ENCODE measurements around the gene SH2B3. TPM values are rescaled to one million over a fixed set of nuclear protein-coding genes. Genes with fewer than 3 reads are reported as not detected.

The SH2B3 gene
- total and polyA plus RNA-seq, 4 donors: 9.6 to 46.0 (median 17.9) TPM

GRCh38 chr12:111445726-111446581 is 40.2 kb downstream of the SH2B3 start:
- Histone ChIP-seq H3K9ac (ENCODE audit: insufficient read depth in 1 of 2, low read length in 2 of 2) (no peak overlapping the region), H3K4me3 (no peak overlapping the region), H3K4me1 (ENCODE audit: control insufficient read depth in 5 of 5, insufficient read depth in 5 of 5, low read length in 5 of 5) (peaks cover 0 to 38% (median 14%) of the 10 kb centered on the region in 5 donors), H3K27ac (ENCODE audit: low read depth in 1 of 2, low read length in 1 of 2) (peak overlapping the region; percentile 14 to 76), H3K27me3 (ENCODE audit: control insufficient read depth in 3 of 3, insufficient read depth in 3 of 3, low read length in 2 of 3) (no peaks in the 10 kb centered on the region), H3K36me3 (ENCODE audit: control insufficient read depth in 4 of 4, insufficient read depth in 4 of 4, low read length in 4 of 4) (peaks cover 11 to 54% (median 27%) of the 10 kb centered on the region in 4 donors), H3K9me3 (ENCODE audit: control insufficient read depth in 4 of 4, insufficient read depth in 3 of 4, low read length in 3 of 4) (no peaks in the 10 kb centered on the region)
- no peak for ATAC-seq (ENCODE audit: insufficient read depth, low FRiP score)
- peak; percentile 49 to 74 (median 50) for DNase-seq
- TF ChIP-seq CTCF (IDR thresholded peaks at IDR 0.05; ENCODE audit: control extremely low read depth, extremely low read depth): no peak
- 18 to 37% methylated on average over 6 of the region's 6 CpGs for WGBS, 2 donors

- WGBS, 2 donors: 84 to 86% methylated on average over 20 of the region's 20 CpGs
- no peak for TF ChIP-seq CTCF (IDR thresholded peaks at IDR 0.05; ENCODE audit: control extremely low read depth, extremely low read depth)
- no peak for ATAC-seq (ENCODE audit: insufficient read depth, low FRiP score)
- H3K36me3 ChIP-seq (ENCODE audit: control insufficient read depth in 4 of 4, insufficient read depth in 4 of 4, low read length in 4 of 4): peaks cover 11 to 54% (median 29%) of the 10 kb centered on the region in 4 donors
- H3K9me3 ChIP-seq (ENCODE audit: control insufficient read depth in 4 of 4, insufficient read depth in 3 of 4, low read length in 3 of 4): no peaks in the 10 kb centered on the region
- H3K9ac ChIP-seq (ENCODE audit: insufficient read depth in 1 of 2, low read length in 2 of 2): no peak overlapping the region
- no peak for DNase-seq
- H3K4me3 ChIP-seq: no peak overlapping the region
- H3K27me3 ChIP-seq (ENCODE audit: control insufficient read depth in 3 of 3, insufficient read depth in 3 of 3, low read length in 2 of 3): no peaks in the 10 kb centered on the region
- H3K27ac ChIP-seq (ENCODE audit: low read depth in 1 of 2, low read length in 1 of 2): peak overlapping the region in 1 of 2 donors; percentile 60
- H3K4me1 ChIP-seq (ENCODE audit: control insufficient read depth in 5 of 5, insufficient read depth in 5 of 5, low read length in 5 of 5): peaks cover 0 to 38% (median 14%) of the 10 kb centered on the region in 5 donors
Measured at GRCh38 chr12:111446631-111447570, 41.2 kb downstream of the SH2B3 start.

- peaks cover 13 to 53% (median 30%) of the 10 kb centered on the region in 4 donors for H3K36me3 ChIP-seq (ENCODE audit: control insufficient read depth in 4 of 4, insufficient read depth in 4 of 4, low read length in 4 of 4)
- WGBS, 2 donors: 91 to 93% methylated on average over 28 of the region's 28 CpGs
- no peak for DNase-seq
Measured at GRCh38 chr12:111447571-111448265, 42.0 kb downstream of the SH2B3 start.

More at GRCh38 chr12:111447571-111448265, 42.0 kb downstream of the SH2B3 start:
- peaks cover 0 to 34% (median 14%) of the 10 kb centered on the region in 5 donors for H3K4me1 ChIP-seq (ENCODE audit: control insufficient read depth in 5 of 5, insufficient read depth in 5 of 5, low read length in 5 of 5)
- no peaks in the 10 kb centered on the region for H3K9me3 ChIP-seq (ENCODE audit: control insufficient read depth in 4 of 4, insufficient read depth in 3 of 4, low read length in 3 of 4)
- no peak overlapping the region for H3K9ac ChIP-seq (ENCODE audit: insufficient read depth in 1 of 2, low read length in 2 of 2)
- H3K4me3 ChIP-seq: no peak overlapping the region
- ATAC-seq (ENCODE audit: insufficient read depth, low FRiP score): no peak
- TF ChIP-seq CTCF (IDR thresholded peaks at IDR 0.05; ENCODE audit: control extremely low read depth, extremely low read depth): no peak
- H3K27ac ChIP-seq (ENCODE audit: low read depth in 1 of 2, low read length in 1 of 2): peak overlapping the region in 1 of 2 donors; percentile 4
- no peaks in the 10 kb centered on the region for H3K27me3 ChIP-seq (ENCODE audit: control insufficient read depth in 3 of 3, insufficient read depth in 3 of 3, low read length in 2 of 3)
